HG03432 (cell line): ENCODE data around the gene SPARC.
"Not testable (repeated sequence)": the region's sequence is repeated elsewhere in the genome, so short reads cannot be mapped to it uniquely, and the experiment has no call there.

Experiments used
- ATAC-seq: cut with Tn5 transposase; IDR thresholded peaks from one replicate; pipeline ENCODE4 v1.9.1; 2021; ENCODE audit warnings: mild to moderate bottlenecking, moderate library complexity; ENCODE audit not compliant: unreplicated experiment

Gene SPARC

GRCh38 chr5:151703227-151703626 lies 16.5 kb upstream of the SPARC start:
- ATAC-seq = peak; percentile 94

GRCh38 chr5:151700820-151701219 lies 14.1 kb upstream of the SPARC start:
- peak; percentile 54 for ATAC-seq

GRCh38 chr5:151700296-151700695 lies 13.6 kb upstream of the SPARC start:
- ATAC-seq = no peak

DNA sequence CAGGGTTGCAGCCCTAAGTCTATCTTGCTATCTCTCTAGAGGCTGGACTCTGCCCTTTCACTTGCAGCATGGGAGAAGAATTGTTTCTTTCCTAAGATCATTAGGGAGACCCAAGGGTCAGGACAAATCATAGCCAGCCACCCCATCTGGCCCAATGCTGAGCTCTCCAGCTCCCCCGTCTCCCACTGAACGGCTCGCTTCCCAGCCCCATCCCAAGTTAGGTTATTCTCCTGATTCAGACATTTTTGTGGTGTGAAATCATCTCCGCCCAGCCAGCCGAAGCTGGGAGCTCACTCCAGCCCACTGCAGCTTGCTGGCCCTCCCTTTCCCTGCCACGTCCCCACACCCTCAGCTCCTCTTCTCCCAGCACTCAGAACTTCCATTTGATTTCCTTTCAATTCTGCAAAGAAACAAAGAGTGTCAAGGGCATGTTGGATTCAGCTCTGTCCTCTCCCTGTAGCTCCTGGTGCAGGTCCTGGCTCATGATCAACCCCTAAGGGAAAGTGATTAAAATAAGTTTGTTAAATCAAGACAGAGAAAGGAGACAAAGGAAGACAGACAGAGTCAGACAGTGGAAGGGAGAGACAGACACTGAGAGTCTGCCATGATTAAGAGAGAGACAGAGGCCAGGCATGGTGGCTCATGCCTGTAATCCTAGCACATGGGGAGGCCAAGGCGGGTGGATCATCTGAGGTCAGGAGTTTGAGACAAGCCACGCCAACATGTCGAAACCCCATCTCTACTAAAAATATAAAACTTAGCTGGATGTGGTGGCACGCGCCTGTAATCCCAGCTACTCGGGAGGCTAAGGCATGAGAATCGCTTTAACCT lies 12.6 kb upstream of the SPARC start:
- ATAC-seq = no peak

DNA sequence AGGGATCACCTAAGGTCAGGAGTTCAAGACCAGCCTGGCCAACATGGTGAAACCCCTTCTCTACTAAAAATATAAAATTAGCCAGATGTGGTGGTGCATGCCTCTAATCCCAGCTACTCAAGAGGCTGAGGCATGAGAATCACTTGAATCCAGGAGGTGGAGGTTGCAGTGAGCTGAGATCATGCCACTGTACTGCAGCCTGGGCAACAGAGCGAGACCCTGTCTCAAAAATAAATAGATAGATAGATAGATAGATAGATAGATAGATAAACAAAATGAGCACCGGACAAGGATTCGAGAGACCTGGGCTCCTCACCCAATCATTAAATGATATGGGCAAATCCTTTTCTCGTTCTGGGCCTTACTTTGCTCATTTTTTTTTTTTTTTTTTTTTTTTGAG lies 11.4 kb upstream of the SPARC start:
- not testable (repeated sequence) for ATAC-seq

GRCh38 chr5:151697452-151697851 lies 10.7 kb upstream of the SPARC start:
- ATAC-seq = no peak

DNA sequence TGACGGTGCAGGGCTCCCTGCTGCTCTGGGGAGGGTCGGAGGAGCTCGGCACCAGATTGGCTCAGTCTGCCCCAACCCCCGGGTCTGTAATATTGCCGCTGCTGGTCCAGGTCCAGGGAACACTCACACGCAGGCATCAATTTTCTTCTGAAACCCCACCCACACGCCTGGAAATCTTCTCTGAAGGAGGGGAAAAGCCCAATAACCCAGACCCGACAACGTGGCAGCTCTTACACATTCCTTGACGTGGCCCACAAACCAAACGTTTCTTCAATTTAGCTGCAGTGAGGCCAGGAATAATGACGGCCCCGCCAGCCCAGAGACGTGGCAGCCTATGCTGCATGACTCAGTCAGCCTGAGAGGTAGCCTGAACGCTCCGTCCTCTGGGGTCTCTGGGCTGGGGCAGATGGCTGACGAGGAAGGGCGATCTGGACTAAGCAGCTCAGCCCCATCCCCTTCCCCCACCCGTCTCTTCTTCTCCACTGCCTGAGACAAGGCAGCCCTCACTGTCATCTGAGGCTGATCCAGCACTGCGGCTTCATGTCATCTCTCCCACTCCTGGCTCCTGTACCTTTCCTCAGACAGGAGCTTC lies 9.9 kb upstream of the SPARC start:
- ATAC-seq = no peak

GRCh38 chr5:151695464-151695863 lies 8.7 kb upstream of the SPARC start:
- ATAC-seq = no peak

DNA sequence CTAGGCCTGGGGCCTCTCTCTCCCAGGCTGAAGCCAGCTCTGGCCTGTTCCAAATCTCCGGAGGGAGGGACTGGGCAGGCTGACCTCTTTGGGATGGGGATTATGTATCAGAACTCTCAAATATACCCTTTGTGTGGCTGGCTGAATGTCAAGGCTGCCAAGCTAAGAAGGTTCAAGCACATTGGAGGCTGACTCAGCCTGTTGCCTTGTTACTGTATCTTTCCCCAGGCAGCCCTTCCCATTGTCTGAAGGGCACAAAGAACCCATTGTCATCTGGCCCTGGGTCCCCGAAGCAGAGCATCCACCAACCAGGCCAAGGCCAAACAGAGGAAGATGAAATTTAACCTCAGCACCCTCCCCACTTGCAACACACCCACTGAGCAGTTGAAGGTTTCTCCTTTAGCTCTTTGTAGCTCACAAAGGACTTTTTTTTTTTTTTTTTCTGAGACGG lies 7.3 kb upstream of the SPARC start:
- no peak for ATAC-seq

DNA sequence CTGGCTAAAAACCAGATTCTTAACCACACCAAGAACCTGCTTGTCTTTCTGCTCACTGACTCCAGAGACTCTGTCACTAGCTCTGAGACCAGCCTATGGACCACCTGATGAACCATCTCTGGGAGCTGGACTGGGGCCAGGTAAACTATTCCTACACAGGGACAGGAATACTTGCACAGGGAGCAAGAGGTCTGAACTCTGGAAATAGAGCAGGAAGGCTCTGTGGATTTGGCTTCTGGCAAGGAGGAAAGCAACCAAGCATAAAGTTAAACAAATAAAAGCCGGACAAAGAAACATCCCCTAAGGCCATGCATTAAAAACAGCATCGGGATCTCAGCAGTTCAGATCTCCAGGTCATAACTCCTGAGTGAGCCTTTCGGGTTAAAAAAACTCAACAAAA lies 5.6 kb upstream of the SPARC start:
- ATAC-seq = no peak

DNA sequence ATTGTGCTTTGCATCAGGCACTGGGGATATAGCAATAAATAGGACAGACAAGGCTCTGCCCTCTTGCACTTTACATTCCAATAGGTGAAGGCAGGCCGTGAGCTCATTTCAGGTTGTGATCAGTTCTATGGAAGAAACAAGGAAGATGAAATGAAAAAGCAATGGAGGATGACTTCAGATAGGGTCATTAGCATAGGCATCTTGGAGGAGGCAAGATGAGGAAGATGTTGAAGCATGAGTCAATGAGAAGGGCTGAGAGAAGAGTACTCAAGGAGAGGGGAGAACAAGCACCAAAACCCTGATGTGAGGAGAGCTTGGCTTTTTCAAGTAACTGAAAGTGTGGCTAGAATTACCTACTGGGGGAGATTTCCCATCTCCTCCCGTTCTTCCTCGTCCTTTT lies 5.0 kb upstream of the SPARC start:
- ATAC-seq = no peak

DNA sequence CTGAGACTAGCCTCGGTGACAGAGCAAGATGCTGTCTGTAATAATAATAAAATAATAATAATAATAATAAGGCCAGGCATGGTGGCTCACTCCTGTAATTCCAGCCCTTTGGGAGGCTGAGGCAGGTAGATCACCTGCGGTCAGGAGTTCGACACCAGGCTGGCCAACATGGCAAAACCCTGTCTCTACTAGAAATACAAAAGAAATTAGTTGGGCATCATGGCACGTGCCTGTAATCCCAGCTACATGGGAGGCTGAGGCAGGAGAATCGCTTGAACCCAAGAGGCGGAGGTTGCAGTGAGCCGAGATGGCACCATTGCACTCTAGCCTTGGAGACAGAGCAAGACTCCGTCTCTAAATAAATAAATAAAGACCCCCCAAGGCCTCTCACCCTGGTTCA lies 2.9 kb upstream of the SPARC start:
- not testable (repeated sequence) for ATAC-seq

DNA sequence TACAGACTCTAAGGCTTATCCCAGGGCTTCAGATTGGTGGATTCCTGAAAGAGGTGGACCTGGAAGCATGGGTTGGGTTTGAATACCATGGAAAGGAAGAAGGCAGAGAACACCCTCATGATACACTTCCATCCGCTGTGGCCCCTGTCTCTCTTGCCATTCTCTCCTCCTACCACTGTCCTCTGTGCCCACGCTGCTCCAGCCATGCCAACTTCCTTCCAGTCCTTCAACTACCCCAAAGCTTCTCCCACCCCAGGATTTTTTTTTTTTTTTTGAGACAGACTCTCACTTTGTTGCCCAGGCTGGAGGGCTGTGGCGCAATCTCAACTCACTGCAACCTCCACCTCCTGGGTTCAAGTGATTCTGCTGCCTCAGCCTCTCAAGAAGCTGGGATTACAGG lies 1.7 kb upstream of the SPARC start:
- no peak for ATAC-seq

- no peak for ATAC-seq
Measured at GRCh38 chr5:151685749-151686673, 704 bp downstream of the SPARC start.

GRCh38 chr5:151684690-151685361 lies 1.9 kb downstream of the SPARC start:
- no peak for ATAC-seq

DNA sequence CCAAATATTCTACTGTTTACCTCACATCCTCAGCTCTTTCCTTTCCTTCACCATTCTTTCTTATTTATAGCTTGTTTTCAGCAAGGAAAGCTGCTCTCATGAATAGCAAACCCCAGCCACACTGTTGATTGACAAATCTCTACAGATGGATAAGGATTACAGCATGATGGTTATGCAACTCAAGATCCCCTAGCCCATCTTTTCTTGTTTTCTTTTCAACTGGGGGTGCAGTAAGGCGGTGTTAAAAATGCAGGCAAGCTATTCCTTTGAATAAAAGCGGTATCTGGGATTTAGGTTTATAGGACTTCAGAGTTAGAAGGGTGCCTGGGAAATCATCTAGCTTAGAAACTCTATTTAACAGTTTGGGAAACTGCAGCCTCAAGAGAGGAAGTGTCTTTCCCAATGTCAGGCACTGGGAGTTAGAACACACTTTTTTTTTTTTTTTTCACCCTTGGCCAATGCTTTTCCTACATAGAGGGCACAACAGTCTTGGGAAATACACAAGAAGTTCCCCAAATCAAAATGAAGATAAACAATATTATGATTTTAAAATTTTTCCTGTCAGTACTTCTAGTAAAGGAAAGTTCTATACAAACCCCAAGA lies 2.6 kb downstream of the SPARC start:
- no peak for ATAC-seq

GRCh38 chr5:151683444-151683843 lies 3.3 kb downstream of the SPARC start:
- ATAC-seq = no peak

DNA sequence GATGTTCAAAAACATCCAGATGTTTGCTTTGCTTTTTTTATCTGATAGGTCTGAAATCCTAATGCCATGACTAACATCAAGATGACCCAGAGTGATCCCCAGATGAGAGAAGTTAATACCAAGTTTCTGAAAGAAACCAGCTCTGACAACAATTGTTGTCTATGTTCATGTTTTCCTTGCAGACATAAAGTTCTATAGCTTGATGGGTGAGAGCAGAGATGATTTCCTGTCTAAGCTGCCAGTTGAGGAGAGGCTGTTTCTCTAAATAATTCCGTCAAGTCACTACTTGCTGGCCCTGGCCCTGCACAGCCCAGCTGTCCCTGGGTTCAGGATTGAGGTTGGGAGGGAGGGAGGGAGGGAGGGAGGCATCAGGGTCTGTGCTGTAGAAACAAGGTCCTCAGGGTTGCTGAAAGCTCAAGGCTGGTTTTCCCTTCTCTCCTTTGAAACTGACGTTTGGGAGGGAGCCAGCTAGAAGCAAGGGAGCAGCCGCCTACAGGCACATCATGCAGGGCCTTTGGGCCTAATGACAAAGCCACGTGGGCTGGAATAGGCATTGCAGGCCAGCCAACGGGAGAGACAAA lies 3.9 kb downstream of the SPARC start:
- no peak for ATAC-seq

GRCh38 chr5:151682240-151682639 lies 4.5 kb downstream of the SPARC start:
- ATAC-seq = no peak

DNA sequence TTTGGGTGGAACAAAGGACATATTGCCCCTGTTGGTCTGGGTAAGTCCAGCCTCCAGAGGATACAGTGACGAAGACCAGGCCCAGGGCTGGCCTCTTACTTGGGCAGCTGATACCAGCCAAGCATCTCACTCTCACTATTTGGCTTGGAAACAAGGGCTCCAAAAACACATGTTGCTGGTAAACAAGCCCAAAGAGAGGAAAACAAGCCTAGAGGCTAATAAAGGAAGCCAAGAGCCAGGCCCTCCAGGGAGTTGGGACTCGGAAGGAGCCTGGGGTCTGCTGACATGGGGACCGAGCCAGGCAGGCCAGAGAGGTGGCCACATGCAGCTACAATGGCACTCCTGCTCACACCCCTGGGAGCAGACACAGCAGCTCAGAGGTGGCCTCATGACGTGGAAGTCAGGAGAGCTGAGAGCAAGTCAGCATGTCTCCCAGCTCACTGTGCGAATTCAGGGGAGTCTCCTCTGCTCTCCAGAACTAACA lies 5.7 kb downstream of the SPARC start:
- ATAC-seq = no peak
